Endothelial cell of umbilical vein (primary cell): ENCODE data around the gene SGSM1.

ENCODE experiments used
- CTCF ChIP-seq, 2 donors: IDR thresholded peaks; 1 replicate in 1 of 2; 2 replicates in 1 of 2; pipeline ENCODE4 v1.5.1; 2011; ENCODE audit warnings: low read length in 2 of 2, mild to moderate bottlenecking in 2 of 2, moderate library complexity in 2 of 2, control low read depth in 1 of 2, inconsistent platforms in 1 of 2, low read depth in 1 of 2; ENCODE audit not compliant: insufficient read depth in 1 of 2; ENCODE audit errors: extremely low read depth in 1 of 2
- FOS ChIP-seq: IDR thresholded peaks from 2 replicates; pipeline ENCODE4 v1.6.1; 2011; ENCODE audit warnings: mild to moderate bottlenecking, low read length, moderate library complexity, borderline replicate concordance; ENCODE audit not compliant: insufficient read depth
- MAX ChIP-seq: IDR thresholded peaks from 2 replicates; pipeline ENCODE4 v1.6.1; 2011; ENCODE audit not compliant: insufficient read depth, insufficient read length
- MYC ChIP-seq: IDR thresholded peaks from one replicate; pipeline ENCODE4 v1.6.1; 2011; ENCODE audit warnings: mild to moderate bottlenecking, low read depth, low read length
- POLR2A ChIP-seq: IDR thresholded peaks from 2 replicates; pipeline ENCODE4 v1.6.1; 2012; ENCODE audit warnings: low read depth, mild to moderate bottlenecking, control low read depth, low read length
- POLR2AphosphoS5 ChIP-seq: IDR thresholded peaks from 2 replicates; pipeline ENCODE4 v1.6.1; 2012; ENCODE audit warnings: low read depth, mild to moderate bottlenecking, control low read depth, low read length, moderate library complexity; ENCODE audit not compliant: insufficient read depth

- TF ChIP-seq MAX (no peak), POLR2A (no peak), CTCF (IDR thresholded peaks at IDR 0.05; ENCODE audit: extremely low read depth in 1 of 2, insufficient read depth in 1 of 2, low read depth in 1 of 2, low read length in 2 of 2) (no peak), FOS (no peak), MYC (no peak), POLR2AphosphoS5 (no peak)
Observed at GRCh38 chr22:24962835-24963234, 156.8 kb downstream of the SGSM1 start.
